ENCODE data around the gene AGAP1. TPM values are rescaled to one million over a fixed set of nuclear protein-coding genes. Genes with fewer than 3 reads are reported as not detected.

AGAP1 gene
- total RNA-seq, 1 donor, result 18.5 TPM

GRCh38 chr2:235829726-235830125, 335.9 kb downstream of the AGAP1 start:
- no peak for DNase-seq (ENCODE audit: insufficient read length, low spot score, missing footprints)
- Histone ChIP-seq H3K4me3 (ENCODE audit: insufficient read depth, low read length) (no peak overlapping the region), H4K20me1 (ENCODE audit: insufficient read depth, low read length) (peaks cover 3% of the 10 kb centered on the region), H3K79me2 (ENCODE audit: insufficient read depth, low read length) (no peaks in the 10 kb centered on the region), H3K4me2 (ENCODE audit: insufficient read depth, low read length) (no peak overlapping the region), H3K36me3 (ENCODE audit: insufficient read depth, low read length) (no peaks in the 10 kb centered on the region), H3K27me3 (ENCODE audit: insufficient read depth, low read length) (no peaks in the 10 kb centered on the region), H3K4me1 (ENCODE audit: insufficient read depth, low read length) (peaks cover 3% of the 10 kb centered on the region), H3K27ac (ENCODE audit: low read depth, low read length) (no peak overlapping the region), H3K9me3 (ENCODE audit: low read depth, low read length) (no peaks in the 10 kb centered on the region), H2AFZ (ENCODE audit: low read length) (no peak overlapping the region)
- TF ChIP-seq, protein P1, sequence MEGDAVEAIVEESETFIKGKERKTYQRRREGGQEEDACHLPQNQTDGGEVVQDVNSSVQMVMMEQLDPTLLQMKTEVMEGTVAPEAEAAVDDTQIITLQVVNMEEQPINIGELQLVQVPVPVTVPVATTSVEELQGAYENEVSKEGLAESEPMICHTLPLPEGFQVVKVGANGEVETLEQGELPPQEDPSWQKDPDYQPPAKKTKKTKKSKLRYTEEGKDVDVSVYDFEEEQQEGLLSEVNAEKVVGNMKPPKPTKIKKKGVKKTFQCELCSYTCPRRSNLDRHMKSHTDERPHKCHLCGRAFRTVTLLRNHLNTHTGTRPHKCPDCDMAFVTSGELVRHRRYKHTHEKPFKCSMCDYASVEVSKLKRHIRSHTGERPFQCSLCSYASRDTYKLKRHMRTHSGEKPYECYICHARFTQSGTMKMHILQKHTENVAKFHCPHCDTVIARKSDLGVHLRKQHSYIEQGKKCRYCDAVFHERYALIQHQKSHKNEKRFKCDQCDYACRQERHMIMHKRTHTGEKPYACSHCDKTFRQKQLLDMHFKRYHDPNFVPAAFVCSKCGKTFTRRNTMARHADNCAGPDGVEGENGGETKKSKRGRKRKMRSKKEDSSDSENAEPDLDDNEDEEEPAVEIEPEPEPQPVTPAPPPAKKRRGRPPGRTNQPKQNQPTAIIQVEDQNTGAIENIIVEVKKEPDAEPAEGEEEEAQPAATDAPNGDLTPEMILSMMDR (IDR thresholded peaks at IDR 0.05; ENCODE audit: extremely low read depth, low read depth, low read length), result no peak

GRCh38 chr2:235831755-235832154, 337.9 kb downstream of the AGAP1 start:
- H4K20me1 ChIP-seq (ENCODE audit: insufficient read depth, low read length), result peaks cover 3% of the 10 kb centered on the region
- H3K4me1 ChIP-seq (ENCODE audit: insufficient read depth, low read length), result peaks cover 3% of the 10 kb centered on the region
- H2AFZ ChIP-seq (ENCODE audit: low read length), result no peak overlapping the region
- H3K27ac ChIP-seq (ENCODE audit: low read depth, low read length), result no peak overlapping the region
- DNase-seq (ENCODE audit: insufficient read length, low spot score, missing footprints), result no peak
- H3K27me3 ChIP-seq (ENCODE audit: insufficient read depth, low read length), result no peaks in the 10 kb centered on the region
- TF ChIP-seq, protein P1 (IDR thresholded peaks at IDR 0.05; ENCODE audit: extremely low read depth, low read depth, low read length), result no peak
- no peaks in the 10 kb centered on the region for H3K79me2 ChIP-seq (ENCODE audit: insufficient read depth, low read length)
- H3K4me3 ChIP-seq (ENCODE audit: insufficient read depth, low read length), result no peak overlapping the region
- no peak overlapping the region for H3K4me2 ChIP-seq (ENCODE audit: insufficient read depth, low read length)
- no peaks in the 10 kb centered on the region for H3K9me3 ChIP-seq (ENCODE audit: low read depth, low read length)
- no peaks in the 10 kb centered on the region for H3K36me3 ChIP-seq (ENCODE audit: insufficient read depth, low read length)

GRCh38 chr2:235832941-235833340, 339.1 kb downstream of the AGAP1 start:
- H3K36me3 ChIP-seq (ENCODE audit: insufficient read depth, low read length), result no peaks in the 10 kb centered on the region
- H4K20me1 ChIP-seq (ENCODE audit: insufficient read depth, low read length), result peaks cover 3% of the 10 kb centered on the region
- DNase-seq (ENCODE audit: insufficient read length, low spot score, missing footprints), result no peak
- no peaks in the 10 kb centered on the region for H3K79me2 ChIP-seq (ENCODE audit: insufficient read depth, low read length)
- no peaks in the 10 kb centered on the region for H3K27me3 ChIP-seq (ENCODE audit: insufficient read depth, low read length)
- no peak overlapping the region for H2AFZ ChIP-seq (ENCODE audit: low read length)
- no peaks in the 10 kb centered on the region for H3K4me1 ChIP-seq (ENCODE audit: insufficient read depth, low read length)
- TF ChIP-seq, protein P1 (IDR thresholded peaks at IDR 0.05; ENCODE audit: extremely low read depth, low read depth, low read length), result no peak
- H3K9me3 ChIP-seq (ENCODE audit: low read depth, low read length), result no peaks in the 10 kb centered on the region
- no peak overlapping the region for H3K4me3 ChIP-seq (ENCODE audit: insufficient read depth, low read length)
- no peak overlapping the region for H3K4me2 ChIP-seq (ENCODE audit: insufficient read depth, low read length)
- no peak overlapping the region for H3K27ac ChIP-seq (ENCODE audit: low read depth, low read length)

GRCh38 chr2:235833971-235834620, 340.3 kb downstream of the AGAP1 start:
- H2AFZ ChIP-seq (ENCODE audit: low read length), result no peak overlapping the region
- H3K79me2 ChIP-seq (ENCODE audit: insufficient read depth, low read length), result no peaks in the 10 kb centered on the region
- no peak for DNase-seq (ENCODE audit: insufficient read length, low spot score, missing footprints)
- no peak overlapping the region for H3K4me3 ChIP-seq (ENCODE audit: insufficient read depth, low read length)
- H3K4me2 ChIP-seq (ENCODE audit: insufficient read depth, low read length), result no peak overlapping the region
- TF ChIP-seq, protein P1 (IDR thresholded peaks at IDR 0.05; ENCODE audit: extremely low read depth, low read depth, low read length), result no peak
- H3K36me3 ChIP-seq (ENCODE audit: insufficient read depth, low read length), result no peaks in the 10 kb centered on the region
- H3K4me1 ChIP-seq (ENCODE audit: insufficient read depth, low read length), result no peaks in the 10 kb centered on the region
- H3K27ac ChIP-seq (ENCODE audit: low read depth, low read length), result no peak overlapping the region
- no peaks in the 10 kb centered on the region for H3K9me3 ChIP-seq (ENCODE audit: low read depth, low read length)
- H3K27me3 ChIP-seq (ENCODE audit: insufficient read depth, low read length), result no peaks in the 10 kb centered on the region
- H4K20me1 ChIP-seq (ENCODE audit: insufficient read depth, low read length), result no peaks in the 10 kb centered on the region
